Stimulated activated naive CD8-positive, alpha-beta T cell treated with anti-CD3 and anti-CD28 coated beads, Interleukin-15, Interleukin-2, amounts not matched to agents 100 ng/mL and 50 ng/mL, for 24 hours (primary cell): ENCODE measurements around the gene DEPDC7.

ENCODE experiments used
- H3K27ac Mint-ChIP-seq: one replicate; pipeline ENCODE4 v1.8.0; 2021; ENCODE audit warnings: mild to moderate bottlenecking, mixed read lengths
- H3K27me3 Mint-ChIP-seq: one replicate; pipeline ENCODE4 v1.8.0; 2021; ENCODE audit warnings: mixed read lengths
- H3K36me3 Mint-ChIP-seq: one replicate; pipeline ENCODE4 v1.8.0; 2021; ENCODE audit warnings: low read depth, mixed read lengths
- H3K4me1 Mint-ChIP-seq: one replicate; pipeline ENCODE4 v1.8.0; 2021; ENCODE audit warnings: low read depth, mixed read lengths
- H3K4me3 Mint-ChIP-seq: one replicate; pipeline ENCODE4 v1.8.0; 2021; ENCODE audit warnings: mild to moderate bottlenecking, mixed read lengths
- H3K9me3 Mint-ChIP-seq: one replicate; pipeline ENCODE4 v1.8.0; 2021; ENCODE audit warnings: mixed read lengths

The DEPDC7 gene

DNA sequence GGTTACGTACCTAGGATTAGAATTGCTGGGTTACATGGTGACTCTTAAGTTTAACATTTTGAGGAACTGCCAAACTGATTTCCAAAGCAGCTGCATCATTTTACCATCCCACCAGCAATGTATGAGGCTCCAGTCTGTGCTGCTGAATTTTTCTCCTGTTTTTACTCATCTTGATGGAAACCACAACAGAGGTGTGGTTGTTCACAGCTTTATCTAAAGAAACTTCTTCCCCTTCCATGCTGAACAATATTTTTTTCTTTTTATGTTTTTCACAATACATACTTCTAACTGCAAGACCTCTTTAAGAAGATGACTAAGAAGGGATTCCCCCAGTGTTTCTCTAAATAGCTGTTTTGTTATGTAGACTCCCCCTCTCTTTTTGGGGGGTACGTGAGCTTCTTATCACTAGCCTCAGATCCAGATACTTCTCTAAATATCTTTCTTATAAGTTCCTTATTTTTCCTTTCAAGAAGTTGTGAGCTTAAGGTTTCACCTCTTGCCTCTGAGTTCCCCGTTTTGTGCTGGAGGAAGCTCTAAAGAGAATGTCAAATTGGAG, 47.7 kb downstream of the DEPDC7 start:
- H3K4me1 Mint-ChIP-seq, result peaks cover 55% of the 10 kb centered on the region
- peak overlapping the region; percentile 26 for H3K27ac Mint-ChIP-seq
- H3K27me3 Mint-ChIP-seq, result no peaks in the 10 kb centered on the region
- no peaks in the 10 kb centered on the region for H3K9me3 Mint-ChIP-seq
- H3K4me3 Mint-ChIP-seq, result peak overlapping the region; percentile 14
- H3K36me3 Mint-ChIP-seq, result peaks cover 51% of the 10 kb centered on the region

DNA sequence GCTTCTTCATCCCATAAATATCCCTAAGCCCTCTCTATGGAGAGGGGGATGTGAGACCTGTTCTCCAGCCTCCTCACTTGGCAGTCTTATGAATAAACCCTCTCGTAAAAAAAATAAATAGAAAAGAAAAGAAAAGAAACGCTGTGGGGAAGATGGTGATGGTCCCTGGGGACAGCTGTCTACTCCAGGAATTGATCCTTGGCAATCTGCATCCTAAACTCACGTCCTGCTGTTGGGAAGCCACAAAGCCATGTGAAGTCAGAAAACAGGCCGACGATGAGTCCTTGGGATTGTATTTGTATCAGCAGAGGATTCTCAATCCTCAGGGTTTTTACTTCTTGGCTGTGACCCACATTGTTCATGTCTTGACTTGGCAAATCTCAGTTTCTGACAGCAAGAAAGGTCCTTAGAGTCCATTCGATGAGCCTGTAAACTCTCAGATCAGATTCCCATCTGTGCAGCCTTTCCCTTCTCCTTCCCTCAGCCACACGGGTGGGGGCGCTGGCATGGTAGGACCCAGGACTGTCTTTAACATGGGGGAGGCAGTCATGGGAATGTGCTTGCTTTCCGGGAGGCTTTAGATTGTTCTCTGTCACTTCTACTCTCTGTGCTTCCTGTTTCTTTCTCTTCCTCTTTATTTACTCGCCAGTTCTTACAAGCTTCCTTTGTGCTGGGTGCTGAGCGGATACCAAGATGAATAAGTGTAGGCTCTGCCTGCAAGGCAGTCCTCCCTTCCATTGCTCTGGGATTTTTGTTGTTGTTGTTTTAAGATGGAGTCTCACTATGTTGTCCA, 48.6 kb downstream of the DEPDC7 start:
- Mint-ChIP-seq H3K4me1 (peaks cover 55% of the 10 kb centered on the region), H3K27me3 (no peaks in the 10 kb centered on the region), H3K9me3 (no peaks in the 10 kb centered on the region), H3K27ac (peak overlapping the region; percentile 70), H3K4me3 (no peak overlapping the region), H3K36me3 (peaks cover 49% of the 10 kb centered on the region)

DNA sequence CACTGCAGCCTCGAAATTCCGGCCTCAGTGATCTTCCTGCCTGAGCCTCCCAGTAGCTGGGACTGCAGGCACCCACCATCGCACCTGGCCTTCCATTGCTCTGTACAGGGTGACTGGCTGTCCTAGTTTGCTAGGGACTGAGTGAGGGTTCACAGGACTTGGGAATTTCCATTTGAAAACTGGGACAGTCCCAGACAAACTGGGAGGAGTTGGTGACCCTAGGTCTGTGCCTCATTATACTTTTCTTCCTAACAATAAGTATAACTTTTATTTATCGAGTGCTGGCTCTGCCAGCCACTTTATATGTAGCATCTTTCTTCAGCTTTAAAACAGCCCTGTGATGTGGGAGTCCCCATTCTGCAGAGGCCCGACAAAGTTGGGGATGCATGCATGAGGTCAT, 49.2 kb downstream of the DEPDC7 start:
- Mint-ChIP-seq H3K36me3 (peaks cover 45% of the 10 kb centered on the region), H3K27me3 (no peaks in the 10 kb centered on the region), H3K27ac (no peak overlapping the region), H3K9me3 (no peaks in the 10 kb centered on the region), H3K4me1 (peaks cover 54% of the 10 kb centered on the region), H3K4me3 (no peak overlapping the region)

DNA sequence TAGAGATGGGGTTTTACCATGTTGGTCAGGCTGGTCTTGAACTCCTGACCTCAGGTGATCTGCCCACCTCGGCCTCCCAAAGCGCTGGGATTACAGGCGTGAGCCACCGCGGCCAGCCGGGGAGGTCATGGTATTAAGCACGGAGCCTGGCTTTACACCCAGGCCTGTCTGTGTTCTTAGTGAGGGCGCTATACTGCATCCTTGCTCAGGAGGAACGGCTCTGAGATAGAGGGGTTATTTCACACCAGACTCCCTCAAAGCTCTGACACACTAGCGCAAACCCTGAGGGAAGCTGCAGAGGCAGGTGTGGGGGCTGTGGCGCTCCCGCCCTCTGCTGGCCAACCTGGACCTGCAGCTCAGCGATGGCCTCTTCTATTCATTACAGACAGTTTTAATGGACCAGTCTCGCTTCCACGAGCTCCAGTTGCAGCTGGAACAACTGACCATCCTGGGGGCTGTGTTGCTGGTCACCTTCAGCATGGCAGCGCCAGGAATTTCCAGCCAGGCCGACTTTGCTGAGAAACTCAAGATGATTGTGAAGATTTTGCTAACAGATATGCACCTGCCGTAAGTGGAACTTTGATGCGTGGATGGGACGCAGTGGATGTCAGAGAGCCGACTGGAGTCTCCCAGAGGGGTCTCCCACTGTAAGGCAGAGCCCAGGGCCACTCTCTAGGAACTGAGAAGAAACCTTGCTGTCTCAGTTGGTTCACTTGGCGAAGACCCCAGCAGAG, 49.9 kb downstream of the DEPDC7 start:
- Mint-ChIP-seq H3K4me1 (peaks cover 48% of the 10 kb centered on the region), H3K9me3 (no peaks in the 10 kb centered on the region), H3K36me3 (peaks cover 46% of the 10 kb centered on the region), H3K27me3 (no peaks in the 10 kb centered on the region), H3K4me3 (no peak overlapping the region), H3K27ac (no peak overlapping the region)

DNA sequence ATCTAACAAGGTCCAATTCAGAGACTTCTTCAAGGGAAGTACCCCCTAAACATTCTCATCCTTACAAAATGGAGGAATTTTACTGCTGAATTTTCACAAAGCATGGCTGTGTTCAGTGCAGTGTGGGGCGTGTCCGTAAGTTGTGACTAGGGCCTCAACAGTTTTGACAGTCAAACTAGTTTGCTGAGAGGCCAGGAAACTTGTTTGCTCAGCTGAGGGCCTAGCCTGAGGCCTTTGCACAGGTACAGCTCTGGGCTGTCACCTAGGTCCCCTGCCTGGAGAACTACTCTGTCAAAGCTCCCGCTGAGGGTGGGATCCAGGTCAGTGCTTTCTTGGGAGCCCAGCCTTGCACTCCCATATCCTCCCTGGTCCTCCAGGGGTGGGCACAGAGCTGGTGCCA, 51.6 kb downstream of the DEPDC7 start:
- no peaks in the 10 kb centered on the region for H3K27me3 Mint-ChIP-seq

DNA sequence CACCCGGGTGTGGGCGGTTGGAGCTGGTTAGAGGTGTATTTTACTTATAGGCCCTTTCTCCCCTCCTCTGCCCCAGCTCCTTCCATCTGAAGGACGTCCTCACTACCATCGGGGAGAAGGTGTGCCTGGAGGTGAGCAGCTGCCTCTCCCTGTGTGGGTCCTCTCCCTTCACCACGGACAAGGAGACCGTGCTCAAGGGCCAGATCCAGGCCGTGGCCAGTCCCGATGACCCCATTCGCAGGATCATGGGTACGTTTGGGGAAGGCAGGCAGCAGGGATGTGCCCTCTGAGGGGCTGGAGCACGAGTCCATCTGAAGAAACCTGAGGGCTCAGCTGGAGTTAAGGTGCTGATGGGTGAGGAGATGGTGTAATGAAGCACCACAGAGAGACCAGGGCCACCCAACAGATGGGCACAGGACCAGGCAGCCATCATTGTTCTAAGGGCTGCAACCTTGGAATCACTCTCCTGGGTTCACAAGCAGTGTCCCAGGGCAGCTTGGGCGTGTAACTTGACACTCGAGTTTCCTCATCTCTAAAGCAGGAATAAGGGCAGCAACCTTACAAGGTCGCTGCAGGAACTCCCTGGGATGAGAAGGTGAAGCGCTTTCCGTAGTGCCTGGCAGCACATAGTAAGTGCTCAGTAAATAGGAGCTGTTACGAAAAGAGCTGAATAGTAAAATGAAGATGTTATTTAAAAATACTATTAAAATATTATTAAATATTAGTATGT, 53.1 kb downstream of the DEPDC7 start:
- Mint-ChIP-seq H3K4me3 (no peak overlapping the region), H3K9me3 (no peaks in the 10 kb centered on the region), H3K4me1 (peaks cover 19% of the 10 kb centered on the region), H3K27me3 (no peaks in the 10 kb centered on the region), H3K27ac (no peak overlapping the region), H3K36me3 (peaks cover 49% of the 10 kb centered on the region)

More for the DNA sequence above, 51.6 kb downstream of the DEPDC7 start:
- peaks cover 34% of the 10 kb centered on the region for H3K4me1 Mint-ChIP-seq
- no peak overlapping the region for H3K27ac Mint-ChIP-seq
- H3K36me3 Mint-ChIP-seq, result peaks cover 45% of the 10 kb centered on the region
- H3K9me3 Mint-ChIP-seq, result no peaks in the 10 kb centered on the region
- no peak overlapping the region for H3K4me3 Mint-ChIP-seq

DNA sequence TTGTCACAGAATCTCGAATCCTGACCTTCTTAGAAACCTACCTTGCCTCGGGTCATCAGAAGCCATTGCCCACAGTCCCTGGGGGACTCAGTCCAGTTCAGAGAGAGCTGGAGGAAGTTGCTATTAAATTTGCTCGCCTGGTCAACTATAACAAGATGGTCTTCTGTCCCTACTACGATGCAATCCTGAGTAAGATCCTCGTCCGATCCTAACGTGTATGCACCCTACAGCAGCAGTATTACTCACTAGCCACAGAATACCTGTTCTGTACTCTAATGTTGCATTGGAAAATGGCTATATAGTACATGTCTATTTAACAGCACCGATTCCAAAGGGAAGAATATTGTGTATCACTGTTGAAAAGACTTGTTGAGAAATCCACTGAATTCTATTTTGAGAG, 56.8 kb downstream of the DEPDC7 start:
- H3K9me3 Mint-ChIP-seq, result no peaks in the 10 kb centered on the region
- no peaks in the 10 kb centered on the region for H3K4me1 Mint-ChIP-seq
- no peak overlapping the region for H3K27ac Mint-ChIP-seq
- H3K27me3 Mint-ChIP-seq, result no peaks in the 10 kb centered on the region
- H3K36me3 Mint-ChIP-seq, result peaks cover 59% of the 10 kb centered on the region
- H3K4me3 Mint-ChIP-seq, result no peak overlapping the region
